HG03558 (cell line): ENCODE data around the gene PCBP2.
"Not testable (repeated sequence)": the region's sequence is repeated elsewhere in the genome, so short reads cannot be mapped to it uniquely, and the experiment has no call there.

Source experiments
- ATAC-seq: cut with Tn5 transposase; IDR thresholded peaks from one replicate; pipeline ENCODE4 v1.9.1; 2021; ENCODE audit warnings: moderate number of reproducible peaks; ENCODE audit not compliant: unreplicated experiment; ENCODE audit errors: extremely low read depth

Gene PCBP2

DNA sequence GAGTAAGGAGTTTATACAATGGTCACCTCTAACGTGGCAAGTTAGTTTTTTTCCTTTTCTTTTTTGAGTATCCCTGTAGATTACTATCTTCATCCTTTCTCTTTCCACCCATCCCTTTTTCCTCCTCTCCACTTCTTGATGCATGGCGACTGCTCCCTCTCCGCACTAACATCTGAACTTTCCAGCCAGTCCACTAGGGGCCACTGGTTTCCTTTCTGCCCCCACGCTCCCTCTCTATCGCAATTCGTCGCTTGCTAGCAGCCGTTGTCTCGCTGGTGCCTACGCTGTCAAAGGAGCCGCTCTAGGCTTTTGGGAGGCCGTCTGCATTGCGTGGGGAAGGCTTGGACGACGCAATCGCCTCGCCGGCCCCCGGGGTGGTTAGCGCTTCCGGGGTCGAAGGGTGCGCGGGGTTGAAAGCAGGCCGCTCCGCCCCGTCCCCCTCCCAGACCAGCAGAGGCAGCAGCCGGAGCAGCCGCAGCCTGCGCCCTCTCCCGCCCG, at the start of gene PCBP2:
Gene PCBP2, plus strand, starts transcription at position 442 of the 498 bp plus-strand sequence. CDS start 2,699 bp downstream, outside the sequence.
- peak; percentile 87 for ATAC-seq

DNA sequence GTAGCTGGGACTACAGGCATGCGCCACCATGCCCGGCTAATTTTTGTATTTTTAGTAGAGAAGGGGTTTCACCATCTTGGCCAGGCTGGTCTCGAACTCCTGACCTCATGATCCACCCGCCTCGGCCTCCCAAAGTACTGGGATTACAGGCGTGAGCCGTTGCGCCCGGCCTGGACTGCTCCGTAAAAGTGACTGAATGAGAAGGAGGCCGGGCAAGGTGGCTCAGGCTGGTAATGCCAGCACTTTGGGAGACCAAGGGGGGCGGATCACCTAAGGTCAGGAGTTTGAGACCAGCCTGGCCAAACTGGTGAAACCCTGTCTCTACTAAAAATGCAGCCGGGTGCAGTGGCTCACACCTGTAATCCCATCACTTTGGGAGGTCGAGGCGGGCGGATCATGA, 49.6 kb upstream of the PCBP2 start:
- not testable (repeated sequence) for ATAC-seq

DNA sequence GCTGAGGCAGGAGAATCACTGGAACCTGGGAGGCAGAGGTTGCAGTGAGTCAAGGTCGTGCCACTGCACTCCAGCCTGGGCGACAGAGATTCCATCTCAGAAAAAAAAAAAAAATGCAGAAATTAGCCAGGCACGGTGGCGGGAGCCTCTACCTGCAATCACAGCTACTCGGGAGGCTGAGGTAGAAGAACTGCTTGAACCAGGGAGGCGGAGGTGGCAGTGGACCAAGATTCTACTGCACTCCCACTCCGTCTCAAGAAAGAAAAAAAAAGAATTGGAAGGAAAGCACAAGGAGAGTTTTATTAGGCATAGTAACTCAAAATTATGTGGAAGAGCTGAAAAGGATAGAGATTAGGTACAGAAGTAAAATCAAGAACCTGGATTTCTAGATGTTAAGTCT, 49.0 kb upstream of the PCBP2 start:
- ATAC-seq, result no peak

DNA sequence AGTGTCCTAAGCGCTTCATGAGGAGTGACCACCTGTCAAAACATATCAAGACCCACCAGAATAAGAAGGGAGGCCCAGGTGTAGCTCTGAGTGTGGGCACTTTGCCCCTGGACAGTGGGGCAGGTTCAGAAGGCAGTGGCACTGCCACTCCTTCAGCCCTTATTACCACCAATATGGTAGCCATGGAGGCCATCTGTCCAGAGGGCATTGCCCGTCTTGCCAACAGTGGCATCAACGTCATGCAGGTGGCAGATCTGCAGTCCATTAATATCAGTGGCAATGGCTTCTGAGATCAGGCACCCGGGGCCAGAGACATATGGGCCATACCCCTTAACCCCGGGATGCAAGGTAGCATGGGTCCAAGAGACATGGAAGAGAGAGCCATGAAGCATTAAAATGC, 41.0 kb upstream of the PCBP2 start:
- no peak for ATAC-seq

DNA sequence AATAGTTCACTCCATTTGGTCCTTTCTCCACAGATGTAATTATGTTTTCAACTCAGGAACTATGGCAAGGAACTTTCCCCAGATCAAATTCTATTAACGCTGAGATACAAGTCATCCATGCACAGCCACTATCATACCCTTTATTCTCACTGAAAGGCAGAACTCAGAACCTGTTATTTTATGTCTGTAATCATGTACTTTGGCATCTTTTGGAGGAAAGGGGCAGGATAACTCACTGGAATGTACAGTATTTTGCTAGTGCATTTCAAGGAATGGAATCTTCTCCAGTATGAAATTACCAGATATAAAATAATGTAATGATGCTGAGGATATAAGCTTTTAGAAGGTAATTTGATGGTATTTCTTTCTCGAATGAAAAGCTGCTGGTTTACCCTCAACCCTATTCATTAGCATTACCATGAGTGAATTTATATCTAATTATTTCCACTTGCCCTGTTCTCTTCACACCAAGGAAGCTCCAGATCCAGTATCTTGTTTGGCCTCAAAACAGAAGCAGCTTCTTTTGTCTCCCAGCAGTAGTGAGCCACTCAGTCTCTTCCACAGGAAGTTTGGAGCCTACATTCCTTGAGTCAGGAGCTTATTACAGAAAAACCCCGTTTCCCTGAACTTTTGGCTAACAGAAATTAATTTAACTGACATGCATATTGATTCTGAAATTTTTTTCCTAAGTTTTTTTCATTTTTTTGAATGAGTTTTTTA, 38.3 kb upstream of the PCBP2 start:
- ATAC-seq, result no peak

DNA sequence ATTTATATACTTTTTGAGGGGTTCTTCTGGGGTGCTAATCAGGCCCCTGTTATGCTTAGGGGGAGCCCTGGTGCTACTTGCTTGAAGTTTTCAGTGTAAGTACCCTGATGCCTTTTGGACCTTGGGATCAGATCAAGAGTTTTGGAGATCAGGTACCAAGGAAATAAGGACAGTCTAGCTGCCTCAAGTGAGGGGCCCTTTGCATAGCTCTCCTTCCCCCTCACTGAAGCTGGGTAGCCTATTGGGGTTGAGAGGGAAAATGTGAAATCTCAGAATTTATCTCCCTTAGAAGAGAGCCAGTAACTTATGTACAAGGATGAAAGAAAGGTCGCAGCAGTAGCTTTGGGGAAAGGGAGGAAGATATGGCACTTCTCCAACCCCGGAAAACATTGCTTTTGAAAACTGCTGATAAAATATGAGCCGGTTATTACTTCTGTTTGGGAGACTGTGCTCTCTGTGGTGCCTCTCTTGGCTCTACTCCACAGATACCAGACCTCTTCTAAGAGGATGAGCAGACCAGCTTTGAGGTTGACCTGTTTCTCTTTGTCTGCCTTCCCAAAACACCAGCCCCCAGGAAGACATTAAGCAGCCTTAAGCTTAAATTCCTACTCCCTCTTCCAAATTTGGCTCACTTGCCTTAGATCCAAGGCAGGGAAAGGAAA, 37.0 kb upstream of the PCBP2 start:
- no peak for ATAC-seq

DNA sequence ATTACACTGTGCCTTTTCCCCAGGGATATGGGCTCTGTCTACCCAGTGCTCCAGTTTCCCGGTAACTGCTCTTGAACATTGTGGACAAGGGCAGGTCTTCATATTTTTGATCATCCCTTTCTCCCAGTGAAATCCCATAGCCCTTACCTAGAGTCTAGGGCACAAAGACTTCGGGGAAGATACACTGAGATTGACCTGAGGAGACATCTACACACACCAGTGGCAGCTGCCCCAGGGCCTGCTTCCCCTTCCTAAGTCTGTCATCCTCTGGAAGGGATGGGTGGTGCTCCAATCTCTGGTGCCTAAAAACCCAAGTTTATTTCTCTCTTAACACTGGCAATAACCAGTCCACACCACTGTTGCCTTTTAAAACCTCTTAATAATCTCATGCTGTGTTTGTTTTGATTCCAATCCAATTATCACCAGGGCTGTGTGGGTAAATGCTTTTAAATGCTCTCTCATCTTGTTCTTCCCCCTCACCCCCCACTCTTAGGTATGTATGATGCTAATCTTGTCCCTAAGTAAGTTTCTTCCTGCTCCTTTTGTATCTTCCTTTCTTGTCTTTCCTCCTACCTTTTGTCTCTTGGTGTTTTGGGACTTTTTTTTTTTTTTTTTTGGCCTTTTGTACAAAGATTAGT, 36.0 kb upstream of the PCBP2 start:
- not testable (repeated sequence) for ATAC-seq

DNA sequence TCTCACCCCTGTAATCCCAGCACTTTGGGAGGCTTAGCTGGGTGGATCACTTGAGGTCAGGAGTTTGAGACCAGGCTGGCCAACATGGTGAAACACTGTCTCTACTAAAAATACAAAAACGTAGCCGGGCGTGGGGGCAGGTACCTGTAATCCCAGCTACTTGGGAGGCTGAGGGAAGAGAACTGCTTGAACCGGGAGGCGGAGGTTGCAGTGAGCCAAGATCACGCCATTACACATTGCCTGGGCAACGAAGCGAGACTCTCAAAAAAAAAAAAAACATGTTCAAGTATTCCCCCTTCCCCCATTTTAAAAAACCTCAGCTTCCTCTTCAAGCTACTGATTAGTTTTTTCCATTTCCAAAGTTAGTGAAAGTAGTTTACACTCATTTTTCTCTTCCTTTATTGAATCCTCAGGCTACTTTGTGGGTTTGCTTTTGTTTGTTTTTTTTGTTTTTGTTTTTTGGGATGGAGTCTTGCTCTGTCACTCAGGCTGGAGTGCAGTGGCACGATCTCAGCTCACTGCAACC, 34.5 kb upstream of the PCBP2 start:
- not testable (repeated sequence) for ATAC-seq

DNA sequence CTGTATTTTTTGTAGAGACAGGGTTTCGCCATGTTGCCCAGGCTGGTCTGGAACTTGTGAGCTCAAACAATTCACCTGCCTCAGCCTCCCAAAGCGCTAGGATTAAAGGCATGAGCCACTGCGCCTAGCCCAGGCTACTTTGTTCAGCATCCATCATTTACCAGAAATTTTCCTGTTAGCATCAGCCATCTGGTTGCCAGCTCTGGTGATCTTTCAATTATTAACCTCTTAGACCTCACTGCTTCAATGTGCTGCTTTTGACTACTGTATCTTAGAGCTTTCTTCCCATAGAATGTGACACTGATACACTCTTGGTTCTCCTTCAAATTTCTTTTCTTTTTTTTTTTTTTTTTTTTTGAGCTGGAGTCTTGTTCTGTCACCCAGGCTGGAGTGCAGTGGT, 33.7 kb upstream of the PCBP2 start:
- ATAC-seq, result no peak

DNA sequence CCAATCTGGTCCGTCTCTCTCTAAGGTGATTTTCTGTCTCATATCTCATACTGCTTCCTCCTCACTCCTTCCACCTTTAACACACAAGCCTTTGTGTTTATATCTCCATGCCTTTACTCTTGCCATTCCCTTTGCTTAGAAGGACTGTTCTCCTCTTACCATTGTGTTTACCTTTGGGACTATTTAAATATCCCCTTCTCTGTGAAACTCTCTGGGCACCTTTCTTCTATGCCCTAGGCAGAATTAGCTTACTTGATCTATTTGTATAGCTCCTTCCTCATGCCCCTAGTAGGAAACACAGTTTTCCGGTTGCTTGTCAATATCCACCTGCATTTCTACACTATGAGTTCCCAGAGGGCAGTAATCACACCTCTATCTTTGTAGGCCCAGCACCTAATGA, 32.1 kb upstream of the PCBP2 start:
- no peak for ATAC-seq

DNA sequence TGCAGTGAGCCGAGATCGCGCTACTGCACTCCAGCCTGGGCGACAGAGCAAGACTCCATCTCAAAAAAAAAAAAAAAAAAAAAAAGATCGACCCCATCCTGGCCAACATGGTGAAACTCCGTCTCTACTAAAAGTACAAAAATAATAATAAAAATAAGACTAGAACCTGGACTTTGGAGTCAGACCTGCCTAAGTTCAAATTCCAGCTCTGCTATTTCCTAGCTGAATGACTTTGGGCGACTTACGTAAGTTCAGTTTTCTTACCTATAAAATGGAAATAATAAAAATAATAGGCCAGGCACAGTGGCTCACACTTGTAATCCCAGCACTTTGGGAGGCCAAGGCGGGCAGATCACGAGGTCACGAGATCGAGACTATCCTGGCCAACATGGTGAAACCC, 29.7 kb upstream of the PCBP2 start:
- ATAC-seq, result not testable (repeated sequence)

DNA sequence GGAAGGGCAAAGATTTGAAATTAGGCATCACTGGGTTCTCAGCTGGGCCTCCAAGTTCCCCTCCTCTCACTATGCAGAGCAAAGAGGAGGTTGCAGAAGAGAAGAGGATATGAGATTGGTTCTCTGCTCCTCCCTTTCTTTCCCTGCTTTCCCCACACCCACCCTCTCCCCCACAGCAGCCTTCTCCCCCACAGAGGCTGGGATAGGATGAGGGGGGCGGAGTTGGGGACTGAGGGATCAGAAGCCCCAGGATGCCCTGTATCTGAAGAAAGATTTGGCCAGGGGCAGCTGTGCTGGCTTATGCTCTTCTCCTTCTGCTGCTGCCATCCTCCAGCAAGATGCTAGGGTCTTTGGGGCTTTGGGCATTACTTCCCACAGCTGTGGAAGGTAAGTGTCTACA, 28.3 kb upstream of the PCBP2 start, which contains the start of gene AMHR2:
Gene AMHR2, plus strand, starts transcription at position 259 of the 400 bp plus-strand sequence. Its CDS starts 80 bp downstream, at position 339.
- ATAC-seq, result no peak

DNA sequence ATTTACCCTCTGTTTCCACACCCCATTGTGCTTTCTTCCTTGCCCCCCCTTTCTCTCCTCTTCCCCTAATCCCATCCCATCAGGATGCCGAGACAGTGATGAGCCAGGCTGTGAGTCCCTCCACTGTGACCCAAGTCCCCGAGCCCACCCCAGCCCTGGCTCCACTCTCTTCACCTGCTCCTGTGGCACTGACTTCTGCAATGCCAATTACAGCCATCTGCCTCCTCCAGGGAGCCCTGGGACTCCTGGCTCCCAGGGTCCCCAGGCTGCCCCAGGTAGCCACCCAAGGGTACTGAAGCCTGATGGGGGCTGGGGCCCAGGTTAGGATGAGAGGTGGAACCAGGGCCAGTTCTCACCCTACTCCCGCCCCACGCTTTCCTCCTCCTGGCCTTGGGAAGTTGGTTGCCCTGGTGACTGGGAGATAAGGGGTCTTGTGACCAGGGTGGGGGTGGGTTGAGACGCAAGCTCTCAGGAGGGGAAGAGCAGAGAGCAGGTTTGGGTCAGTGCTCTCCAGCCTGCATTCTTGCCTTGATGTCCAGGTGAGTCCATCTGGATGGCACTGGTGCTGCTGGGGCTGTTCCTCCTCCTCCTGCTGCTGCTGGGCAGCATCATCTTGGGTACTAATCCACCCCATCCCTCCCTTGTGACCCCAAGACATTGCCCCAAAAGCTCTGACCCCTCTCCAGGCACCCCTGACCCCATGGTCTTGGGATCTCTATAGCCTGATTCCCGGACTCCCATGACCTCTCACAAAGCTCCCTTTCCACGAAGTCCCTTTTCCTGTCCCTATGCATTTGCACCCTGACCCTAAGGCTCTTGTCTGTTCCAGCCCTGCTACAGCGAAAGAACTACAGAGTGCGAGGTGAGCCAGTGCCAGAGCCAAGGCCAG, 27.0 kb upstream of the PCBP2 start:
- ATAC-seq, result no peak

DNA sequence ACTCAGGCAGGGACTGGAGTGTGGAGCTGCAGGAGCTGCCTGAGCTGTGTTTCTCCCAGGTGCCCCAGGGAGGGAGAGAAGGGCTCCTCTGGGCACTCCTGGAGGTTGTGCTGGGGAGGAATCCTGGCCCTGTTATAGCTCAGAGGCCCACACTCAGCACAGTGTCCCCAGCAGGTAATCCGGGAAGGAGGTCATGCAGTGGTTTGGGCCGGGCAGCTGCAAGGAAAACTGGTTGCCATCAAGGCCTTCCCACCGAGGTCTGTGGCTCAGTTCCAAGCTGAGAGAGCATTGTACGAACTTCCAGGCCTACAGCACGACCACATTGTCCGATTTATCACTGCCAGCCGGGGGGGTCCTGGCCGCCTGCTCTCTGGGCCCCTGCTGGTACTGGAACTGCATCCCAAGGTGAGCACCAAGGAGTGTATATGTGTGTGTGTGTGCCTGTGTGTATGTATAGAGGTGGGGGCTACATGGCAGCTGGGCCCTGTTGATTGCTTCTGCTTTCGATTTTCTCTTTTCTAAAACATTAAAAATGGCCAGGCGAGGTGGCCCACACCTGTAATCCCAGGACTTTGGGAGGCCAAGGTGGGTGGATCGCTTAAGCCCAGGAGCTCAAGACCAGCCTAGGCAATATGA, 26.3 kb upstream of the PCBP2 start:
- ATAC-seq, result no peak

DNA sequence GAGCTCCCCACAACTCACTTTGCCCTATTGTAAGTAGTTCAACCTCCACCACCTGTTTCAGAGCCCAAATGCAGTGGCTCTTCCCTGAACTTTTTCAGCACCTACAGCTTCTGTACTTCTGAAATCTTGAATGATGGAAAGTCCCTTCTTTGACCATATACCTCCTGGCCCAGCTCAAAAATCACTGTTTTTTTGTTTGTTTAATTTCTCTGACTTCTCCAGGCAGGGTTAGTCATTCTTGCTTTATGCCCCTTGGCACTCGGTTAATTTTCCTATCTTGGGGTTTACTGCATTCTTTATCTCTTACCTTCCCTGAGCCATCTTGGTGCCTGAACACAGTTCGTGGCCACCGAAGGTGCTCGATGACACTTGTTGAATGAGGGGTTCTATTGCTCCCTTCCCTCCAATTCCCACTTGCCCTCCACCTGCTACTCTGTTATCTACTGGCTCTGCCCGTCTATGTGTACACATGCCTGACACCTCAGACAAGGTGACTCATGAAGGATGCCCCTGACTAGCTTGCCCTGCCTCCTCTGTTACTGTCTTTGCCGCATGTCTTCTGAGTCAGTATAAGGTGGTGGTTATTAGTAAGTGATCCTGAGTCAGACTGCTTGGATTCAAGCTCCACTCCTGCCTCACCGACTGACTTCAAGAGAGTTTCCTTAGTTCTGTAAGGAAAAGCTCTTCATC, 23.9 kb upstream of the PCBP2 start:
- ATAC-seq, result no peak

DNA sequence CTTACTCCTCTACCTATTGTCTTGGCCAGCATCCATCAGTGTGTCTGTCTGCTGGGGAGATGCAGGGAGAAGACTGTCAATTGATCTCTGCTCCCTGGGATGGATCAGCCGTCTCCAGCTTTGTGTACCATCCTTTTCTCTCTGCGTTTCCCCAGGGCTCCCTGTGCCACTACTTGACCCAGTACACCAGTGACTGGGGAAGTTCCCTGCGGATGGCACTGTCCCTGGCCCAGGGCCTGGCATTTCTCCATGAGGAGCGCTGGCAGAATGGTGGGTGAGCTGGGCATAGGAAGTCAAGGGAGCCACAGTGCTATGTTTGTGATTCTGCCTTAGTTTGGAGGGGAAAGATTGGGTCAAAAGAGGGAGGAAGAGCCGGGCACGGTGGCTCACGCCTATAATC, 23.2 kb upstream of the PCBP2 start:
- no peak for ATAC-seq

DNA sequence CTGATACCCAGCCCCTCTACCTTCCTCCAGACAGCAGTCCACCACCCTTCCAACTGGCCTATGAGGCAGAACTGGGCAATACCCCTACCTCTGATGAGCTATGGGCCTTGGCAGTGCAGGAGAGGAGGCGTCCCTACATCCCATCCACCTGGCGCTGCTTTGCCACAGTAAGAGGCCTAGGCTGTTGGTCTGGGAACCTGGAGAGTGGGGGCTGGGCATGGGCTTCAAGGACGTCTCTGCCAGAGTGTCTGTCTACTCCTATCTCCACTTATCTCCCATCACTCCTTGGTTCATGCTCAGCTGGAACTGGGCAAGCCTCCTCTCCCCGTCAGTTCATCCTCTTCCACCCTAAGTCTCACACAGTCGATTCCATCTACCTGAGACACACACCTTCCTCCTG, 21.8 kb upstream of the PCBP2 start:
- ATAC-seq, result no peak

DNA sequence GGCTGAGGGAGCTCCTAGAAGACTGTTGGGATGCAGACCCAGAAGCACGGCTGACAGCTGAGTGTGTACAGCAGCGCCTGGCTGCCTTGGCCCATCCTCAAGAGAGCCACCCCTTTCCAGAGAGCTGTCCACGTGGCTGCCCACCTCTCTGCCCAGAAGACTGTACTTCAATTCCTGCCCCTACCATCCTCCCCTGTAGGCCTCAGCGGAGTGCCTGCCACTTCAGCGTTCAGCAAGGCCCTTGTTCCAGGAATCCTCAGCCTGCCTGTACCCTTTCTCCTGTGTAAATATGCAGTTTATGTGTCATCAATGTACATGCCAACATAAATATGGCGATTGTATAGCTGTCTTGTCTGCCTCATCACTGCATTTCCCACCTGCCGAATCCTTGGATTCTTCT, 20.7 kb upstream of the PCBP2 start:
- no peak for ATAC-seq

DNA sequence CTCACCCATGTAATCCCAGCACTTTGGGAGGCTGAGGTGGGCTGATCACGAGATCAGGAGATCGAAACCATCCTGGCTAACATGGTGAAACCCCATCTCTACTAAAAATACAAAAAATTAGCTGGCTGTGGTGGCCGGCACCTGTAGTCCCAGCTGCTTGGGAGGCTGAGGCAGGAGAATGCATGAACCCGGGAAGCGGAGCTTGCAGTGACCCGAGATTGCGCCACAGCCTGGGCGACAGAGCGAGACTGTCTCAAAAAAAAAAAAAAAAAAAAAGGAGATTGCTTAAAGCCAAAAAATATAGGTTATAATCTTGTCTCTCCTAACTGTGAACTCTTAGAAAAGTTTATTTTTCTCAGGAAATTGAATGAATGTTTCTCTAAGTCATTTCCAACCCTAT, 16.6 kb upstream of the PCBP2 start:
- not testable (repeated sequence) for ATAC-seq
